ENCODE measurements around the gene IRF2BPL. TPM values are rescaled to one million over a fixed set of nuclear protein-coding genes. Genes with fewer than 3 reads are reported as not detected.

IRF2BPL gene
- total and polyA plus RNA-seq, 2 of the 8 experiments (the other 6 are each of a cell fraction or from before 2014, with no cell fraction given) = 18.8 to 57.0 TPM

- TF ChIP-seq, protein P1, sequence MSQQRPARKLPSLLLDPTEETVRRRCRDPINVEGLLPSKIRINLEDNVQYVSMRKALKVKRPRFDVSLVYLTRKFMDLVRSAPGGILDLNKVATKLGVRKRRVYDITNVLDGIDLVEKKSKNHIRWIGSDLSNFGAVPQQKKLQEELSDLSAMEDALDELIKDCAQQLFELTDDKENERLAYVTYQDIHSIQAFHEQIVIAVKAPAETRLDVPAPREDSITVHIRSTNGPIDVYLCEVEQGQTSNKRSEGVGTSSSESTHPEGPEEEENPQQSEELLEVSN (IDR thresholded peaks at IDR 0.05) = no peak; the same call in 1 of the 2 replicates
- TF ChIP-seq, protein P2, sequence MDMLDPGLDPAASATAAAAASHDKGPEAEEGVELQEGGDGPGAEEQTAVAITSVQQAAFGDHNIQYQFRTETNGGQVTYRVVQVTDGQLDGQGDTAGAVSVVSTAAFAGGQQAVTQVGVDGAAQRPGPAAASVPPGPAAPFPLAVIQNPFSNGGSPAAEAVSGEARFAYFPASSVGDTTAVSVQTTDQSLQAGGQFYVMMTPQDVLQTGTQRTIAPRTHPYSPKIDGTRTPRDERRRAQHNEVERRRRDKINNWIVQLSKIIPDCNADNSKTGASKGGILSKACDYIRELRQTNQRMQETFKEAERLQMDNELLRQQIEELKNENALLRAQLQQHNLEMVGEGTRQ (IDR thresholded peaks at IDR 0.05; ENCODE audit: low read length) = no peak
Measured at GRCh38 chr14:77025744-77026165, 2.8 kb downstream of the IRF2BPL start (continued).
